Measurements from ENCODE around the gene SSR2. TPM values are rescaled to one million over a fixed set of nuclear protein-coding genes. Genes with fewer than 3 reads are reported as not detected.

SSR2 gene
- total RNA-seq, 4 donors from 2014 or later: 97.6 to 474 (median 227) TPM

- TF ChIP-seq POLR2A (IDR thresholded peaks at IDR 0.05) (no peak), CTCF (IDR thresholded peaks at IDR 0.05) (no peak)
- no peak for DNase-seq
- Histone ChIP-seq H3K9me3 (no peaks in the 10 kb centered on the region), H3K4me1 (peaks cover 5 to 19% of the 10 kb centered on the region in 2 donors), H3K27me3 (no peaks in the 10 kb centered on the region), H3K27ac (peak overlapping the region; percentile 95 to 99), H3K4me3 (no peak overlapping the region), H3K36me3 (no peaks in the 10 kb centered on the region)
- intact Hi-C loops (cut with DNase I; ENCODE audit: low total_unique reads): no loop called here
These were observed 36.4 kb downstream of the SSR2 start for GRCh38 chr1:155984341-155984740.

DNA sequence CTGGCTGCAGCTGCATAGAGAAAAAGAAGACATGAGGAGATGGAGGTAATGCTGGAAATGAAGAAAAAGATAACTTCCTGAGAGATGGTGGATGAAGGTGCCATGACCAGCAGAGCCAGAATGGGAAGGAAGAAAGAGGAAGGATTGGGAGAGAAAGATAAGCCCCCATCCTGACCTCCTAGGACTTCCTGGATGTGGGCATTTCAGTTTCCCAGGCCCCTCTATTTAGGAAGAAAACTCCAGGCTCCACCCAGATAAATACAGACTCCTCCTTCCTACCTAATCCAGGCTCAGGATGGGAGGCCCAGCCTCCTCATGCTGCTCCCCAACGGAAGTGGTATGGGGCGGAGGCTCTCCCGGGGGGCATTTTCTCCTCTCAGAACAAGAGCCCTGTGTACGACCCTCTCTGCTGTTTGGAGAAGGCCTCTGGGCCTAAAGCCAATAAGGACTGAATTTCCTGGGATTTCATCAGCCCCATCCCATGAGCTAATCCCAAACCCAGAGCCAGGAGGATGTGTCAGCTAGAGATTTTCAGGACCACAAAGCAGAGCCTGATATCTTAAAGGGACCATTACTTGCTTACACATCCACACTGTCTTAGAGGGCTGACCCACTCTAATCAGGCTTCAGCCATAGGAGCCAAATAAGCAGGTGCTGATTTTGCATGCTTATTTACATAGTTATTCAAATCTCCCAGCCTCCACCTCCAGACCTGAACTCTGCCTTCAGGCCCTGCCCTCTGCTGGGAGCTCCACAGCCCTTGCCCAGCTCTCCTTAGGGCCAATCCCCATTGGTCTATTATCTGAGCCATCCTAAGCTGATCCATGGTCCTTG, 37.3 kb downstream of the SSR2 start:
- peak; percentile 84 to 85 for DNase-seq
- H3K36me3 ChIP-seq: no peaks in the 10 kb centered on the region
- H3K4me1 ChIP-seq: peaks cover 5 to 19% of the 10 kb centered on the region in 2 donors
- no peaks in the 10 kb centered on the region for H3K27me3 ChIP-seq
- no peaks in the 10 kb centered on the region for H3K9me3 ChIP-seq
- TF ChIP-seq CTCF (IDR thresholded peaks at IDR 0.05) (no peak), POLR2A (IDR thresholded peaks at IDR 0.05) (peak; percentile 18 to 45)
- peak overlapping the region; percentile 95 to 99 for H3K27ac ChIP-seq
- intact Hi-C loops (cut with DNase I; ENCODE audit: low total_unique reads): no loop called here
- peak overlapping the region in 1 of 2 donors; percentile 24 for H3K4me3 ChIP-seq

DNA sequence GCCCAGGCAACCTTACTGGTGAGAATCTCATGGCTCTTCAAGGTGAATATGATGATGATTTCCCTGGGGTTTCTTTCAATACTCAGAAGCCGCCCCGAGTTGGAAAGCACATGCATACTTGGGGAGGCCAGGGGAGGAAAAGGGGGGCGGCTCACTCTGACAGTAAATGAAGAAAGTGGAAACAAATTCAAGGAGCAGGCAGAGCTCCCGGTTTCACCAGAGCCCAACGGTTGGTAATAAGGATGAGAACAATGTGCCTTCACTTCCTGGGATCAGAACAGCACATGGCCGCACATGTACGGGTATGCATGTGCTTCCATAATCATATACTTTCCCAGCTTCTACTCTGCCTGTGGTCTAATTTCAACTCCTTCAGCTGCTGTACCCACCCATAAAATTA, 38.6 kb downstream of the SSR2 start:
- H3K4me1 ChIP-seq: peaks cover 5 to 20% of the 10 kb centered on the region in 2 donors
- no peaks in the 10 kb centered on the region for H3K36me3 ChIP-seq
- intact Hi-C loops (cut with DNase I; ENCODE audit: low total_unique reads): no loop called here
- peak overlapping the region in 1 of 2 donors; percentile 1 for H3K4me3 ChIP-seq
- no peak for TF ChIP-seq CTCF (IDR thresholded peaks at IDR 0.05)
- TF ChIP-seq POLR2A (IDR thresholded peaks at IDR 0.05): no peak
- peak overlapping the region; percentile 95 to 99 for H3K27ac ChIP-seq
- DNase-seq: no peak
- H3K27me3 ChIP-seq: no peaks in the 10 kb centered on the region
- H3K9me3 ChIP-seq: no peaks in the 10 kb centered on the region

GRCh38 chr1:155981266-155982088, 39.3 kb downstream of the SSR2 start:
- Histone ChIP-seq H3K36me3 (no peaks in the 10 kb centered on the region), H3K4me3 (peak overlapping the region in 1 of 2 donors; percentile 1), H3K9me3 (no peaks in the 10 kb centered on the region), H3K4me1 (peaks cover 5 to 25% of the 10 kb centered on the region in 2 donors), H3K27me3 (no peaks in the 10 kb centered on the region), H3K27ac (peak overlapping the region; percentile 95 to 99)
- intact Hi-C loops (cut with DNase I; ENCODE audit: low total_unique reads): no loop called here
- DNase-seq: peak; percentile 48 to 64
- TF ChIP-seq CTCF (IDR thresholded peaks at IDR 0.05) (no peak), POLR2A (IDR thresholded peaks at IDR 0.05) (no peak)

Data from uterus (tissue), 4 donors.